DMS79 treated with DMSO at 0.1 percent for 48 hours (cell line): ENCODE data around the gene PDLIM4.
A peak's percentile ranks its signal among the peaks of the same experiment; 100 is the strongest.

ENCODE experiments used
- DNase-seq: peaks from one replicate; lab custom pipeline; 2025; lab: John Stamatoyannopoulos, UW

Gene PDLIM4, protein sequence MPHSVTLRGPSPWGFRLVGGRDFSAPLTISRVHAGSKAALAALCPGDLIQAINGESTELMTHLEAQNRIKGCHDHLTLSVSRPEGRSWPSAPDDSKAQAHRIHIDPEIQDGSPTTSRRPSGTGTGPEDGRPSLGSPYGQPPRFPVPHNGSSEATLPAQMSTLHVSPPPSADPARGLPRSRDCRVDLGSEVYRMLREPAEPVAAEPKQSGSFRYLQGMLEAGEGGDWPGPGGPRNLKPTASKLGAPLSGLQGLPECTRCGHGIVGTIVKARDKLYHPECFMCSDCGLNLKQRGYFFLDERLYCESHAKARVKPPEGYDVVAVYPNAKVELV

DNA sequence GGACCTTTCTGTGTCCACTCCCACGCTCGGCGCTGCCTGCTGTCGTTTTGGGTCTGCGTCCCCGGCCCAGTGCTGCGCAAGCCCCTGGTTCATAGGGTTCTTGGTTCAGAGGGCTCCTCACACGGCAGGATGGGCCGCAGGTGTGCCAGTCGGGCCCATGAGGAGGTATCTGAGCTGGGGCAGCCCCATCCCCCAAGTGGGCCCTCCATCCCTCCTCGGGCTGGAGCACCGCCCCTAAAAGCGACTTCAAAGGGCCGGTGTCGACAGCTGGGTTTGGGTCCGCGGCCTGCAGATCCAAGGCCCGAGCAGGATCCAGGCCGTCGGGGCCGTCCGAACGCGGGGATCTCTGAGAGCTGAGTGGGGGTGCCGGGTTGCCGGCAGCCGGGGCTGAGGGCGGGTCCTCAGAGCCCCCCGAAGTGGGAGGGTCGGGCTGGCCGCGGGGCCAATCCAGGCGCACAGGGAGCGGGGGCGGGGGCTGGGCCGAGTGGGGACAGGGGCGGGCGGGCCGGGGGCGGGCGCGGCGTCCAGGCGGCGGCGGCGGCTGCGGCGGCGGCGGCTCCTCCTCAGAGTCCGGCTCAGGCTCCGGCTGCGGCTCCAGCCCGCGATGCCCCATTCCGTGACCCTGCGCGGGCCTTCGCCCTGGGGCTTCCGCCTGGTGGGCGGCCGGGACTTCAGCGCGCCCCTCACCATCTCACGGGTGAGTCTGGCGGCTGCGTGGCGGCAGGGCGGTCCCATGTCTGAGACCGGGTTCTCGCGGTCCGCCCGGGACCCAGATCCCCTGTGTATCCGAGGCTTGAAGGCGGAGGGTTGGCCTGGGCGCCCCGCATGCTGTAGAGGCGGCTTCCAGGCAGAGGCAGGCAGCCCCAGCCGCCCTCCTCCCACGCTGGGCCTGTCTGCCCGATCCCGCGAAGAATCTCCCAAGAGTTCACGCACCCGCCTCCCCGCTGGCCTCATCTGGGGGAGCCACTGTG is at the start of gene PDLIM4:
TSS of gene PDLIM4 (plus strand) at position 566 of the 971 bp plus-strand sequence. CDS start at position 605, 39 bp downstream.
- DNase-seq = peak; percentile 2

DNA sequence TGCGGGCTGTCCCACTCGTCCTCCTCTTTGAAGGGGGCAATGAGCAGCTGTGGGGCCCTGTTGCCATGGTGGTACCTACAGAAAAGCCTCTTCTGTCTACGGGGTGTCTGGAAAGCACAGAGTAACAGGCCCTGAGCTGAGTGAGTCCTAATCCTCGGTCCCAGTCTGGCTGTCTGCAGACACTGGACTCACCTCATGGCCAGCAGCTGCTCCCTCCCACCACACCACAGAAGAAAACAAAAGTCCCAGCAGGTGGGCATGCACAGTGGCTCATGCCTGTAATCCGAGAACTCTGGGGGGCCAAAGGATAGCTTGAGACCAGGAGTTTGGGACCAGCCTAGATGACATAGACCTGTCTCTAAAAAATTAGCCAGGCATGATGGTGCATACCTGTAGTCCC is 49.7 kb upstream of the PDLIM4 start:
- no peak for DNase-seq

DNA sequence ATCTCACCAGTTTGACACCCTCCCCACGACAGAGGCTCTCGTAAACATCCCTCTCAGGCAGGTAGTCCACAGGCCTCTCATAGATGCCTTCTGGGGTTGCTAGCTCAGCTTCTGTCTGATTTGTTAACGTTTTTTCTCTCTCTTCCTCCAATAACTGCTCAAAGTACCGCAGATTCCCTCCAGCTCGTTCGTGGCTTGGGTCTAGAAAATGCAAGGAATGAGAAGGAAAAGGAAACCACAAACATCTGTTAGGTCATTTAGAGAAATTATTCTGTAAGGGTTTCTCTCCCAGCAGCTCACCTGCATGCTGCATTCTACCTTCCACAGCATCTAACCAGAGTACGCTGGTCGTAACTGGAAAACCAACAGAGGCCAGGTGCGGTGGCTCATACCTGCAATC is 48.4 kb upstream of the PDLIM4 start:
- DNase-seq = no peak

DNA sequence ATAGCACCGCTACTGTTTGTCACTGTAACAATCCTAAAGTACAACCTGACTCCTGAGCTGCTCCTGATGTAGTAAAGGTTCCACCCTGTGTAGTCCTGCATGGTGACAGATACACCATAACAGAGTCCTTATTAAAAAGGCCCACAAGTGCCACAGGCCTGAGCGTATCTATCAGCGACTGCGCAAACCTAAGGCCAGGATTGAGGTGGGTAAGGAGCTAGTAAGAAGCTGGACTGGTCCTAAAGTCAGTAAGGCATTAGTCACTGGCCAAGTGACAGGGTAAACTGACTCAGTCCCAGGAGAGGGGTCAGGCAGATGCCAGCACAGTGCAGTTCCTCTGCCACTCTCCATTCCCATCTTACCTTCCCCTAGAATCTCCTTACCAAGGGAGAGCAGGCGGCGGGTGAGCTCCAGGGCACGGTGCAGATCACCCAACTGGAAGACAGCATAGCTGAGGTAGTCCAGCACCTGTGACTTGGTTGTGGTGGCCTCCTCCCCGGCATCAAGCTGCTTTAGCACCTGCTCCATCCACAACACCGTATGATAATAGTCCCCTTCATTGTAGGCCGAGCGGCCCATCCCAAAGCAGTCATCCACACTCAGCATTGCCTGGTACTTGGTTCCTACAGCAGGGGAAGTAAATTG is 47.5 kb upstream of the PDLIM4 start:
- DNase-seq = no peak

DNA sequence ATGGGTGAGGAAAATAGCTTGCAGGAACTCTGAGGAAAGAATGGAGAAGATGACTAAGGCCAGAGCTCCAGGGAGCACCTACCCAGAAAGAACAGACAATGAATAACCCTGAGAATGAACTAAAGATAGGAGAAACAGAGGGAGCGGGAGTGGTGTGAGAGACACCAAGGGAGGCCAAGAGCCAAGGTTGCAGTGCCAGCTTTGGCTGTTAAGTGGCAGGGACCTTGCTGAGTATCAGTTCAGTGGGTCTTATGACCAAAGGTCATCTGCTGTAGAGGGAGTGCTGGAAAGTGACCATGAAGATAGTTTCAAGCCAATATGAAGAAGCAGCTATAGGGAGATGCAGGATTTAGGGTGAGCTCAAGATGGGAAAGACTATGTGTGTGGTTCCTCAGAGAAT is 46.6 kb upstream of the PDLIM4 start:
- DNase-seq = no peak

DNA sequence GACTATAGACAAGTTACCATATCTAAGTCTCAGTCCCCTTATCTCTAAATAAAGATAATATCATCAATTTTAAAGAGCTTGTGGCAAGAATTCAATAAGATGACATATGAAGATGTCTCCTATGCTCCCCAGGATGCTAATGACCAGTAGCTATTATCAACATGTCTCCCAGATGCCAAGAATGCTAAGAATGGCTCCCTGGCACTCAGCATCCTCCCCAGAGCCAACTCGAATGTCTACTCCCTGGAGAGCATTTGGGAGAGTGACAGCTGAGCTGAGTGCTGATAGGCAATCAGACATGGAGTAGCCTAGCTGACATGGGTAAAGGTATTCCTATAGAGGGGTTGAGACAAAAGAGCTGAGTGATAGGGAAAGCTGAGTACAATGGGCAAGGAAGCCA is 45.7 kb upstream of the PDLIM4 start:
- no peak for DNase-seq

DNA sequence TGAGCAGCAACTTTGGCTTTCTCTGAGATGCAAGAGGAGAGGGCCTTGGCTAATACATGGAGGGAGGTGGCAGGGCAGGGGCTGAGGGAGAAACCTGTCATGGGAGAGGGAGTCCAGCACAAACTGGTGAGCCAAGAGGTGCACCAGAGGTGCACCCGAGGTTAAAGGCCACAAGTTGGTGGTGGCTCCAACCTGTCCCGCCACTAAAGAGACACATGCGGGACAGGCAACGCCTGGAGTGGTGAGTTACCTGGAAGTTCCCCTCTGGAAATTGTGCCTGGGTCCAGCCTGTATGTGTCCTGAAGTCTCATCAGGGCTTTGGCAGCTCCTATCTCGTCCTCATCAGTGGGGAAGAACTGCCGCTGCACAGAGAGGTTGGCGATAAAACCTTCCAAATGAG is 43.8 kb upstream of the PDLIM4 start:
- no peak for DNase-seq

DNA sequence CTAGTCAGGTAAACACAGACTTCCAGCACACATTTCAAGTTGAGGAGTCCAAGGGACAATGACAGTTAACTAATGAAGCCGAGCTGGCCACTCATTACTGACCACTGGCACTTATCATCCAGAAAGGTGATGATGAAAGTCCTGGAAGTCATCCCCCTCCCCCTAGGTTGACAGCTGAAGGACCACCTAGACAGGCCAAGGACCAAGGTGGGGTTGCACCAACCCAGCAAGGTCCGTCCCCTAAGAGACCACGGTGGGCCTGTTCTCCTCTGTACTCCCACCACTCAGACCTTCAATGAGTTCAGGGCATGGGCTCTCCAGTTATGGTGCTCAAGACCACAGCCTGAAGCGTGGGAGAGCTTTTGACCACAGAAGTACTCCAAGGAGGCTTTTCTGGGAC is 43.0 kb upstream of the PDLIM4 start:
- DNase-seq = no peak

DNA sequence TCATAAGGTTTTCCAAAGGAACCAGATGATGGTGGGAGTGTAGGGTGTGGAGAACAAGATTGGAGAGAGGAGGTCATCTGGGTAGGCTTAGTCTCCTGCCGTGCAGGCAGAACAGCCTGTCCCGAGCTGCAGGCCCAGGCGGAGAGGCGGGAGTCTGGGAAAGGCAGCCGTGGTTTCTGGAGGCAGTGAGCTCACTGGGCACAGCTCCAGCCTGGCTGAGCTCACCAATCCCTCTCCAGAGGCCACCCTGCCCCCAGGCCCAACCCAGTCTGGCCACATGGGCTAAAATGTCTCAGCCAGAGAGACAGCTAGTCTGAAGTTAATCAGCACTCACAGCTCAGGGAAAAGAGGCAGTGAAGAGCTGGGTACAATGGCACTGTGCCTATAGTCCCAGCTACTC is 42.2 kb upstream of the PDLIM4 start:
- DNase-seq = no peak

DNA sequence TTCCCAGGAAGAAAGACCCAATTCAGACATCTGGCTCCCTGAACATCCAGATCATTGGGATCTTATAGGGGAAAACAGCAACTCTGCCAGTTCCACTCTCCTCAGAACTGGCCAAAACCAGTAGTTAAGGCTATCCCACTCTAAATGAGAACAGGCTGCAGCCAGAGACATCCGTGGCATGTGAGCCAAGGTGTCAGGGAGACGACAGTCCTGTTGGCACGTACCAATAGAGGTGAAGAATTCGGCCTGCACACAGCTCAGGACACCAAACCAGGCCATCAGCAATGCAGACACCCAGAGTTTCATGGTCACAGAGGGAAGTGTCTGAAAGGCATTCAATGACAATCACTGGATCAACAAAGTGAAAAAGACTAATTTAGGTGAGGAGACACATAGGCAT is 39.2 kb upstream of the PDLIM4 start:
- DNase-seq = no peak

DNA sequence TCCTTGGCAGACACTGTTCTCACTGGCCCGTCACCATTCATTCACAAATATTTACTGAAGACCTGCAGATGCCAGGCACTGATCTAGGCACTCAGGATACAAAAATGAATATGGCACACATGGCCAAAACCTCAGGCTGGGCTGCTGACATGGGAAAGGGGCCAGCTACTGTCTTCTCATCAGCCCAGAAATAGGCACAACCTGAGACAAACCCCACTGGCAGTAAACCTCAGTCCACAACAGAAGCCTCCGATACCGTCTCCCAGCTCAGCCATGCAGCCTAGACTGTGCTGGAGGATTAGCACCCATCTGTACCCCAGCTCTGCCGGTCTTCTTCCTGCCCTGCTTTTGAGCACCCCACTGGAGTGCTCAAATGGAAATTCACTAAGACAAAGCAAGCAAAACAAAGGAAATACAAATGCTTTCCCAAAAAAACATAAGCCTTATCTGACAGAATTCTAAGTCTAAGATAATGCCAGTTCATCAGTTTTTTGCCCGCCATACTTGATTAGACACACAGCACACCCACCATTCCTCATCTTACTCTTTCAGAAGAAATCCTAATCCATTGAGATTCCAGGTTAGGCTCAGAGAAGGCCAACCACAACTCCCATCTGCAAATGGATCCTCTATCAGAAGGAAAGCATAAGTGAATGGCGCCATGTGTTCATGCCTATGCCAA is 38.1 kb upstream of the PDLIM4 start:
- no peak for DNase-seq

DNA sequence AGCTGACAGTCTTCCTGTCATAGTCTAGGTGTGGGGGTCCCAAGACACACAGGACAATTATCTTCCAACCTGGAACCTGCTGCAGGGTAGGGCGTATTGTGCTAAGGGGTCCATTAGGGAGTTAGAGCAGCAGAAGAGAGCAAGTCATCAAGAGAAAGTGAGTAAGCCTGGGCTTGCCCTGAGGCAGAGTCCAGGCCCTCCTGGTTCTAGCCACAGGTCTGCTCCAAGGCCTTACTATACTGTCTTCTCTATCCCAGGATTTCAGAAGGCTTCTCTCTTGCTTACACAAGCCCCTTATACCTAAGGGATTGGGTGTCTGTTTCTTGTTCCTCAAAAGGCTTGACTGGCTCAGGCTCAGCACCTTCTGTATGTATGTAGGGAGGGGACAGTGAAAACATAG is 37.5 kb upstream of the PDLIM4 start:
- DNase-seq = no peak

DNA sequence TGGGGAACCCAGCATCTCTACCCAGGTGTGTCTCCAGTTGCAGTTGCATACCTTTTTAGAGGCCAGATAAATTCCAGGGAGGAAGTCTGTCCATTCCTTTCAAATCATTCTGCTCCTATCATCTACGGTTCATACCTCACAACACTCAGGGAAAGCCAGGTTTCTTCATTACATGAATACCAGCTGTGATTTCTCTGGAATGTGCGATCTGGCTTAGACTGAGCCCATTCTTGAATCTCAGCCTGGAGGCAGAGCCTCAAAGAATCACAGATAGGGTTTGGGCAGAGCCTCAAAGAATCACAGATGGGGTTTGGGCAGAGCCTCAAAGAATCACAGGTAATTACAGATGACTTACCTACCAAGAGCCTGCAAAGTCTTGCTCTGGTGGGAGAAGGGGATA is 37.0 kb upstream of the PDLIM4 start:
- no peak for DNase-seq

DNA sequence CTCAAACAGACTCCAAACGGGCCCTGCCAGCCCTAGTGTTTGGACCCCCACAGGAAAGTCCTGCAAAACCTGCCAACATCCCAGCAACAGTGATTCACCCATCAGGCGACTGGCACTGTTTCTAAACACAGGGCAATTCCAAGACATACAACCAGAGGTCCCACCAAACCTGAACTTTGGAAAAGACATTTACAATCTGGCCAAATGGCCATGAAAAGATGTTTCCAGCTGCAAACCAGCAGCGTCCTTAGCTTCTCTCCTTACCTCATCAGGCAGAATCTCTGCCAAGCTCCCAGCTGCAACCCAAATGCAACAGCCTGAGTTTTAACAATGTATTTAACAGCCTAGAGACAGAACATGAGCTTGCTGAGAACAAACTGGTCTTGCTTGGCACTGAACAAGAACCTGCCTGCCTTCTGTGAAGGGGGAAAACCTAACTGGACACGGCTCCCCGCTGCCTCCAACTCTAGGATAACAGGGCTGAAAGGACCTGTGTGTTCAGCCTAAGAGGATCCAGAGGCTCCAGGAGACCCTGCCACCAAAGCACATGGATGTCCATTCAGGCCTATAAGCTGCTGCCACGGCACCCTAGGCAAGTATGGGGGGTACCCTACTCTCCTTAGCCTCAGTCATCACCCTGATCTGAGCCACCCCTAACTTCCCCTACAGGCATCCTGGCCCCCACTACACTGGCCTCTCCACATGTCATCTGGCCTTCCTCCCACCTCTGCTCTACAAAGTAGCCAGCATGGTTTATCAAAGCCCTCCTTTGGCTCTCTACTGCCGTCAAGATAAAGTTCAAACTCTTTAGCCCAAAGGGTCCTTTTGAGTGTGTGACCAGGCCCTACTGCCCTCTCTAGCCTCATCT is 35.5 kb upstream of the PDLIM4 start:
- DNase-seq = no peak

DNA sequence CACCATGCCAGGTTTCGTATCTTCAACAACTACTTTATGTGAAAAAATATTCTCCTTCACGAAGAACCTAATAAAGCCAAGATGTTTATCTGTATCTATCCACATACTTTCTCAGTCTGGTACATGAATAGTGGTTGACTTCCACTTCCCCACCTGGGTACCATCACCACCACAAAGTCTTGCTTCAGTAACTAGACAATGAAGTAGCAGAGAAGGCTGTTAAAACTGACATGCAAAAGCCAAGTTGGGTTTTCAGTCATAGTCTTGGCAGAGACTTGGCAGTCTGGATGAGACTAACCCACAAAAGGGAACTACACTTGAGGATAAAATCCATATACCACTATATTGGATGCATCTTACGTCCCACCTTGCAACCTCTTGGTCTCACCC is 34.9 kb upstream of the PDLIM4 start:
- DNase-seq = no peak

DNA sequence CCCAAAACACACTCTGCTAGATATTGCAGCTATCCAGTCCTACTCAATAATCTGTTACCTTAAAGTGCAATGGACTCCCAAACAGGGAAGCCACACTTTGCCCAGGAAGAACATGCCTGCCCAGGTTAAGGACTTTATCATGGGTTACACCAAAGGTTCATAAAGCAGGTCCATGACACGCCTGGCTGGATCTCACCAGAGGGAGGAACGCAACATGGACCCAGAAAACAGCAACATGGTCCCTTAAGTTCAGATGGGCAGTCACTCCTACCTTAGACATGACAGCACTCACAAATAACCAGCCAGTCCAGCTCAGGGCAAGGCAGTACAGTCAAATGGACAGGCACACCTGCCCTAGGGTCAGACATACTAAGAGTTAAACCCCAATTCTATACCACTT is 33.6 kb upstream of the PDLIM4 start:
- DNase-seq = no peak

DNA sequence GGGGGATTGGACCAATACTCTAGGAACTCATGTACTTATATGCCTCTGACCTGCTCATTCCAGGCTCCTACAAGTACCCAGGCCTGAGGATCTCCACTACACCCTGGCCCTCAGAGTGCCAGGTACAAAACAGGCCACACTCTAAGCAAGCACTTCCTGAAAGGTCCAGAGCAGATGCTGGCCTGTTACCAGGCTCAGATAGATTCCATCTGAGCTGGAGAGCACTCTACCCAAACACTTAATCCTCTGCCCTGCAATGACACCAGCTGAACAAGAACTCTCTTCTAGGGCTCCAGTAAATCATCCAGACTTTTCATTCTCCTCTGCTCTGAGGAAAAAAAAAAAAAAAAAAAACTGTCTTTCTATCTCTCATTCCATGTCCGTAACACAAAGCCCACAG is 32.8 kb upstream of the PDLIM4 start:
- peak; percentile 29 for DNase-seq

DNA sequence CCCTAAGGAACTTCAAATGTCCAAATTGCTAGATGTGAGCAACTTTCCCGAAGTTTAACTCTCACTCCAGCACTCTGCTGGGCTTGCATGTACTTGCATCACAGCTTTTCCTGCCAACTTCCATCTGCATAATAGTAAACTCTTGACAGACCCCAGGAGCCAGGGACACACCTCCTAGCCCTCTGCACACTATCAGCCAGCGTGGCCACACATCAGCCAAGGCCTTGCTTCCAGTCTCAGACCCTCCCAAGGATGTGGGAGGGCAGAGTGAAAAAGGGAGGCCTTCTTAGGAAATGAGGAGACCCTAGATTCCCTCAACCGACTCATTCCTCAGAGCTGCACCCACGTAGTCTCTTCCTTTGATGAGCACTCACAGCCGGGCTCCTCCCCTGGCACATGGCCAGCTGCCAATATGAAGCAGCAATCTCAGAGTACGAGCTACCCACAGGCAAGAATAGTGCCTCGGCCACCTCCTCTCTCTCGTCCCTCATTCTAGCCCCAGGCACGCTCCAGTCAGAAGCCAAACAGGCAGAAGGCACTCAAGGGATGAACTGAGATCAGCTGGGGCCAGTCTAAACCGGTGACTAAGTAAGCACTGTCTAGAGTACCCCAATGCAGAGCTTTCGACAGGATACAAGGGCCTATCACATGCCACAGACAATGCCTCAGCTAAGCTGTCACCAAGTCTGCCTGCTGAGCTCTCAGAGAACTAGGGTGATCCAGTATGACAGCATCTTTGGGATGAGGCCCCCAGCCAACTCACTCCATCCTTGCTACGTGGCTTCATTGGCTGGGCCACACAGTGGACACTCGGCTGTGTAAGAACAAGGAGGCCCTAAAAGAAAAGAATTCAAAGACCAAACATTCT is 32.1 kb upstream of the PDLIM4 start:
- DNase-seq = peak; percentile 82

DNA sequence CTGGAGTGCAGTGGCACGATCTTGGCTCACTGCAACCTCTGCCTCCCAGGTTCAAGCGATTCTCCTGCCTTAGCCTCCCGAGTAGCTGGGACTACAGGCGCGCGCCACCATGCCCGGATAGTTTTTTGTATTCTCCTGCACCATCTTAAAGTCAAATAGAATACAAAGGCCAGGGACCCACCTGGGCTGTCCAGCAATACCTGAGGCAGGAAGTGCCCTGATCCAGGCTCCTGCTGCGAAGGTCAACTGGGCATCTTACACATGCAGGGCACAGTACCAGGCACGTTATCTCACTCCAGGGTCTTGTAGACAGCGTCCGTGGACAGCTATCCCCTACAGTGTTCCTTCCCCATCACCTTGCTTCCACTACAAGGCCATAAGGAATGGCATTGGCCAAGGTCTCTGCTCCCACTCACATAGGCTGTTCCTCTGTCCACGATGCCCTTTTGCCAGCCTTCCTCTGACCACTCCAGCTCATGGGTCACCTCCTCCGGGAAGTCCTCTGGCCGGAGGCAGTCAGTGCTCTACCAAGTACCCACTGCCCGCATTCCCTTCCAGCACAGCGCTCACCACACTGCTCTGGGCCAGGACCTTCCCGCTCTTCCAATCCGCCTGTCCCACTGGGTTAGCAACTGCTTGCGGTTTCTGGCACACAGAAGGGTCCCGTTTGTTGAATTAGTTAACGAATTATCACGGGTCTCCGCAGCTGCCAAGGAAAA is 30.8 kb upstream of the PDLIM4 start:
- peak; percentile 0 for DNase-seq

DNA sequence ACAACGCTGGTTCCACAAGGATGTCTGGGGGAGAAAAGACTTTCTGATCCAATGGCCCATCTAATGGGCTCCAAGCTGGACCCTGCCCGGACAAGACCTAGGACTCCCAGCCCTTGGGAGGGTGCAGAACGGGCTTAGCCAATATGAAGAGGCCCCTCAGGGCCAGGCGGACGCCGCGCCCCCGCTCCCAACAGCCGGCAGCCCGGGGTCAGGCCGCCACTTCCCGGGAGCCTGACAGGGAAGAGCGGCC is 30.3 kb upstream of the PDLIM4 start:
- DNase-seq = no peak
